ENCODE measurements around the gene PTPN21.

PTPN21 gene

DNA sequence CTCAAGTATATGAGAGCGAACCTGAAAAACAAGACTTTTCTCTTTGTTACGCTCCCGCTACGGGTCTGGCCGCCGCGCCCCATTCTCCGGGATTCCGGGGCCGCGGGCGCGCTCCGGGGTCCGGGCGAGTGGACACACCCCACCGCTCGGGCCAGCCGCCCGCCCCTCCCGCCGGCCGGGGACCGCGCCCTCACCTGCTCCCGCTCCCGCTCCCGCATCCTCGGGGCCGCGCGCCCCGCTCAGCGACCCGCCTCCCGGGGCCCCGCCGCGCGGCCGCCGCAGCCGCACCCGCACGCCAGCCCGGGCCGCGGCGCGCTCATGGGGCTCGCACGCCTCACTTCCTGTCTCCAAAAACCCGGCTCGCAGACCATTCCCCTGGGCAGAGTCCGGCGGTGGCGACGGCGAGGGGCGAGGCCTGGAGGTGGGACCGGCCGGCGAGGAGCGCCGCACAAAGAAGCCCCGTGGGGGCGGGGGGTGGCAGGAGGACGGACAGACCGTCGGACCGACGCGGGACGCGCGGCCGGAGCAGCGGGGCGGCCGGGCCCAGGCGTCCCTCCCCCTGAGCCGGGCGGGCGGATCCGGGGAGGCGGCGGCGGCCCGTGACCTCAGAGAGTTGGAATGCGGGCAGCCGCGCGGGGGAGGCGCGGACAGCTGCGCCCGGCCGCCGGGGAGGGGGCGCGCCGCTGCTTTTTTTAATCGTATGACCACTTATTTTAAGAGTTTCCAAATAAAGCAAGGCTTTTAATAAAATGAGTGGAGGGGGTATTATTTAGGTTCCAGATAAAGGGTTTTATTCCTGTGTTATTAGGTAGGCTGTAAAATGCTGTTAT lies at the start of gene PTPN21:
PTPN21 (minus strand) TSS at position 551 of the 830 bp plus-strand sequence. CDS start 4,590 bp downstream, outside the sequence.
- DNase-seq (ENCODE audit: low spot score), result peak; percentile 76

GRCh38 chr14:88604212-88604611 lies 49.4 kb upstream of the PTPN21 start:
- DNase-seq (ENCODE audit: low spot score), result no peak

DNA sequence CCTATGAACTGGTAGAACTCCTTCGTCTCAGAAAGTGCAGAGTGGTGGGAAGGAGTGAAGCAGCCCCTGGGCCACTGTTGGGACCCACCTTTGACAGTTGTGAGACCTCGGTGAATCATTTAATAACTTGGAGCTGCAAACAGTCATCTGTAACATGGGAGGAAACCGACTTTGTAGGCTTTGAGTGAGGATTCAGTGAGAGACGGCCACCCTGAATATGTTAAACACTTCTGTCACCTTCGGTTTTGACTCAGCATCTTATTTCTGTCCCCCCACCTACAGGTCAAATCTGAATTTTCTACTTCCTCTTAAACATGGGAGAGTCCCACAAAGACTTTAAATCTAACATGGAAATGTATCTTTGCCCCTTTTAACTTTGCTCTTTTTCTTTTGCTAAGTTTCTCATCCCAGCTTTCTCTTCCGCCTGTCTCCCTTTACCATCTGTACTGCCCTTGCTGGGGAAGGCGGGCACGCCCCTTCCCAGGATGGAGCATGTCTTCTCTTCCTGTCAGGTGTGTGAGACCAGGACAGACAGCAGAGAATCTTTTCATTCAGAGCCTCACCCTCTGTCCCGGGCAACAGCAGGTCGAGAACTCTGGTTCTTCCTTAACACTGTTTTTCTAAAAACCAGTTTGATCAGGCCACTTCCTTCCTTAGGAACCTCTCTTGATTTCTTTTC lies 45.1 kb upstream of the PTPN21 start:
- no peak for DNase-seq (ENCODE audit: low spot score)

- DNase-seq (ENCODE audit: low spot score), result no peak
These were observed 44.5 kb upstream of the PTPN21 start for GRCh38 chr14:88599326-88599725.

GRCh38 chr14:88598097-88598675 lies 43.4 kb upstream of the PTPN21 start:
- no peak for DNase-seq (ENCODE audit: low spot score)

DNA sequence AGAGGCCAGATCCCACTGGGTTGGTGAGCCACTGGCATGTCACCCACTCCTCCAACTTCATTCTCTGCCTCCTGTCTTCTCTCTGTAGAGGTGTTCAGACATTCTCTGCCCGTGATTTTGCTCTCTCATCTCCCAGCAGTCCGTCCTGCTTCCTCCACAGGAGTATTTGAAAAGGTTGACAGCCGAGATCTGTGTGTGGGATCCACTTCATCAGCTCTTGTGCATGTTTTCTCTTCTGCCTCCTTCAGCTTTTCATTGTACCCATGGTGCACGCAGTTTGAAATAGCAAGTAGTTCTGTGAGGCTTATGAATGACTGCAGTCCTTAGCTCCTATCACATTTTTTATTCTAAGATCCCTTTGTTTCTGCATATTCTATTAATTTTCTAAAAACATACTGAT lies 42.8 kb upstream of the PTPN21 start:
- no peak for DNase-seq (ENCODE audit: low spot score)

GRCh38 chr14:88597038-88597437 lies 42.2 kb upstream of the PTPN21 start:
- DNase-seq (ENCODE audit: low spot score), result no peak

DNA sequence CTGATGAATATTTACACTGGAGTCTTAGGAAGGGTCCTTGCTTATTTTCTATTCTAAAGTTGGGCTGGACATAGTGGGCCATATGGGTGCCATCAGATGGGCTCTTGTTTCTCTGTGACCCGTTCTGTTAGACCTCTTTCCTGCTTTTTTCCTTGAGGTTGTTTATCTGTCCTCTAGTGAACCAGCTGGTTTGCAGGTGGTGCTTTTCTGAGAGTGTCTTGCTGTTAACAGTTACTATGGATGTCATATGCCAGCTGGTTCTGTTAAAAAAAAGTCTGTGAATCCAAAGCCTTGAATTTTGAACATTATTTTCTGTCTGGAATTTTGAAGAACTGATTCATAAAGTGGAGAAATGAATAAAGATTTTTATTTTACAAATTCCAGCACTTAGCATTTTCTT lies 37.2 kb upstream of the PTPN21 start:
- no peak for DNase-seq (ENCODE audit: low spot score)

GRCh38 chr14:88590173-88590572 lies 35.4 kb upstream of the PTPN21 start:
- no peak for DNase-seq (ENCODE audit: low spot score)

DNA sequence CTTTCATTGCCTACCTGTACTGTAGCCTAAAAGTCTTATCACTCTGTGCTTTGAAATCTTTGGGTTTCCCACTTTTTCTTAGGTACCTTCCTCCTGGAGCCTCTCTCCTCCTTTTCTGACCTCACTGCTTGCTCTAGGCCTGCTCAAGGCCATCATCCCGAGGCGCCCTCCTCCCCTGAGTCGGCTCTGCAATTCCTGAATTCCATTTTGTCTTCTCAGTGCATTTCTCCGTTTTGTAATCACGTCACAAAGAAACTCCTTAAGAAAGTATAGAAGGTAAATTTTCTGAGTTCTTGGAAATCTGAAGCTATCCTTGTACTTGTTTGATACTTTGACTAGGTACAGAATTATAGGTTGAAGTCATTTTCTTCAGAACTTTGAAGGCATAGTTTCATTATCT lies 33.3 kb upstream of the PTPN21 start:
- no peak for DNase-seq (ENCODE audit: low spot score)

DNA sequence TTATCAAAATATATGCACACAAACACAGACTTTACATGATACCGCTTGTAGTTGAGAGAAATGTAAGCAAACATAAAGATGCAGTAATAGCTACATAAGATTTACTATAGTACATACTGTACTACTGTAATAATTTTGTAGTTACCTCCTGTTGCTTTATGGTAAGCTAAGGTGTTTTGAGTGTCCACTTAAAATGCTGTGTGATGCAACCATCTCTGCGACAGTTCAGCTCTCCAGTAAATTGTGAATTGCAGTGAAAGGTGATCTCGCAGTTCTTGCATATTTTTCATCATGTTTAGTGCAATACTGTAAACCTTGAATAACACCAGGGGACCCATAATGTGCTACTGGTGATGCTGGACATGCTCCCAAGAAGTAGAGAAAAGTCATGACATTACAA lies 29.6 kb upstream of the PTPN21 start:
- DNase-seq (ENCODE audit: low spot score), result no peak

DNA sequence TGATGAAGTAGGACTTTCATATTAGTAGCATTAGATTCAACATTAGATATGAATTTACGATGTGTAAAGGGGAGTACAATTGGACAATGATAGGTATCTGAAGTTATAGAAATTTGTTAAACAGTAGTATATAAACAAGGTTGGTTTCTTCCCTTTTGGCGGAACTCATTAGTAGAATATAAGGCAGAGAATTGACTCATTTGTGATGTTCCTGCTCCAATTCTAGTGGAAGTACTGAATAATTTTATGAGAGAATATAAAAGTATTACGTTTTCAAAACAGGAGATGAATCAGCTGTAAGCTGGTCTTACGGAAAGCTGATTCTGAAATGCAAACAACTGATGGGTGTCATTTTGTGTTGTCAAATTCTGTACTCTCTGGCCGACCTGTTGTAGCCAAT lies 21.4 kb upstream of the PTPN21 start:
- DNase-seq (ENCODE audit: low spot score), result no peak

DNA sequence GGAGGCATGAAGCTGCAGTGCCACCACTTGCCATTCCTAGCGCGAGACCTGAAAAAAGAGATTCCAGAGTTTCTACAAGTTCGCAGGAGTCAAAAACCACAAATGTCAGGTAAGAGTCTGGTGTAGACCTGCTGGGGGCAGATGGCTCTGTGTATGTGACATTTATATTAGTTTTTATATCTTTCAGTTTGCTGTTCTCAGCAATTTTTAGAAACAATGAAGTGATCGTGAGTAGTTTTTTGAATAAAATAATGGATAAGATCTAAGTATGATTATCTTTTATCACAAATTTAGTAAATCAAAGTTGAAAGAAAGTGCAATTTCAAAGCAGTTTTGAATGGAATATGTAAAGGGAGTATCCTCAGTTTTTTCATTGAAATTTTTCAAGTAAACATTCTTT lies 17.3 kb upstream of the PTPN21 start:
- no peak for DNase-seq (ENCODE audit: low spot score)

DNA sequence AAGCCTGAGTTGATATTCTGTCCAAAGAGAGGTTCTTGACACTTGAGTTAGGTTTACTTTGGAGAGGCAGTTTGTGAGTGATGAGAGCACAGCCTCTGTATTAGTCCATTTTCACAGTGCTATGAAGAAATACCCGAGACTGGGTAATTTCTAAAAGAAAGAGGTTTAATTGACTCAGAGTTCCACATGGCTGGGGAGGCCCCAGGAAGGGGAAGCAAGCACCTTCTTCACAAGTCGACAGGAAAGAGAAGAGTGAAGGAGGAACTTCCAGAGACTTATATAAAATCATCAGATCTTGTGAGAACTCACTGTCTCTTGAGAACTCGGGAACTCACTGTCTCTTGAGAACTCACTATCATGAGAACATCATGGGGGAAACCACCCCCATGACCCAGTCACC lies 13.4 kb upstream of the PTPN21 start:
- DNase-seq (ENCODE audit: low spot score), result no peak

DNA sequence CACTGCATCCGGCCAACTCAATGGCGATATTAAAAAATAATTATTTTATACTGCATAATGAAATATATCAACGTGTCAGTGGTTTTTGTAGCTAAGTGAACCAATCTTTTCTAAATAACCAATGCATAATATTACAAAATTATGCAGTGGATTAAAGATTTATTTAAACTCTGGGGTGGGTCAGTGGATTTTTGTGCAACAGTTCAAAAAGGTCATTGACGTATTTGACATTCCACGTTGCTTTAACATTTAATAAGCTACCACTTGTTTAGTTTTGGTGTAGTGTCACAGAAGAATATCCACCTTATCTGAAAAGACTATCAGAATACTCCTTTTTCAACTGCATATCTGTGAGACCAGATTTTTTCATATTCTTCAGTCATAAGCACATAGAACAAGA lies 10.6 kb upstream of the PTPN21 start:
- no peak for DNase-seq (ENCODE audit: low spot score)

DNA sequence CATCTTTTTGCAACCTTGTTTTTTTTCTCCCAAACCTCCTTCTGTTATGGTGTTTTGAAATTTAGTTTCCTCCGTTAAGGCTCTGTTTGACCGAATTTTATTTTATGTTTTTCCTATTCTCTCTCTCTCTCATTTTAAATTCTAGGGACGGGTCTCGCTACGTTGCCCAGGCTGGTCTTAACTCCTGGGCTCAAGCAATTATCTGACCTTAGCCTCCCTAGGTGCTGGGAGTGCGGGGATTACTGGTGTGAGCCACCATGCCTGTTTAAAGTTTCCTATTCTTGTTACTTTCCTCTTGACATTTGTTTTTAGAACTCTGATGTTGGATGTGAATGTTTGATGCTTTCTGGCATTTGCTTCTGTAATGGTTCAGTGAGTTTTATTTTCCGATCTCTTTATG lies 9.0 kb upstream of the PTPN21 start:
- no peak for DNase-seq (ENCODE audit: low spot score)

DNA sequence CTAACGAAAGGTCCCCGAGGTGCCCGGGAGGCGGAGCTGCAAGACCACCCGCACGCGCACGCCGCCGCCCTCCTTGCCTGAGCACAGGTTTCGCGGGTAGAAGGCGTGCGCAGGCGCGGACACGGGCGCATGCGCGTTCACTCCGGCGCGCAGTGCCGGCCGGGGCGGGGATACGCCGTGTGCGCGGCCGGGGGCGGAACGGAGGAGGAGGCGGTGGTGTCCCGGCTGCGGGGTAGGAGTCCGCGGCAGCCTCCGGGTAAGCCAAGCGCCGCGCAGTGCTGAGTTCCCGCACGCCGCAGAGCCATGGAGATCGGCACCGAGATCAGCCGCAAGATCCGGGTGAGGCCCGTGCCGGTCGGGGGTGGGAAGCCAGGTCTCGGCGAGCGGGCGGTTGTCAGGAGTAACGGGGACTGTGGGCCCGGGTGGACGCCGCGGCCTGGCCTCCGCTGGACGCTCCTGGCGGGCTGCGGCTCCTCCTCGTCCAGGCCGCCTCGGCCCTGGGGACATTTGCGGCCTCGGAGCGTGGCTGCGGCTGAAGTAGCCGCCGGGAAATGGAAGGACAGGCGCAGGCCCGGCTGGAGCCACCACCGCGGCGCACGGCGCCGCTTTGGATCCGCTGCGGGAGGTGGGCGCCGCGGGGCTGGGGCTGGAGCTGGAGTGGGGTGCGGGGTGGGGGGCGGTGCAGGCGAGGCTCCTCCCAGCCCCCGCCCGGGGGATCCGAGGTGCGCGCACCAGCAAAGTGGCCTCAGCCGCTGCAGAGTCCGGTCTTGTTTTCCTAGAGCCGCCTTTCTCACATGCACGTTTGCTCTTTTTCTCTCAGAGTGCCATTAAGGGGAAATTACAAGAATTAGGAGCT lies 8.3 kb upstream of the PTPN21 start, which contains the start of gene ZC3H14:
ZC3H14 (plus strand) TSS at position 207 of the 856 bp plus-strand sequence; CDS start at position 304, 97 bp downstream.
- DNase-seq (ENCODE audit: low spot score), result peak; percentile 85

DNA sequence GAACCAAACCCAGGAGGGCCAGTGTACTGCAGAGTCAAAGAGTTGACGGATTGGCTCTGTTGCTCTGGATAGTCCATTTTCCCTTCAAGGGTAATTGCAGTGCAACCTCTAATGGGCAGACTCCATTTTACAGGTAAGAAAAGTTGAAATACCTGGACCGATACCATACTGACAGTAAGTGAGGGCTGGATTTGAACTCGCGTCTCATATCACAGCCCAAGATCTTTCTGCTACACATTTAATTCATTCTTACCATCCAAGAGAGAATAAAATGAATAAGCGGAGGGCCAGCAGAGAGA lies 7.7 kb upstream of the PTPN21 start:
- no peak for DNase-seq (ENCODE audit: low spot score)

GRCh38 chr14:88559852-88560251 lies 5.0 kb upstream of the PTPN21 start:
- DNase-seq (ENCODE audit: low spot score), result peak; percentile 76

DNA sequence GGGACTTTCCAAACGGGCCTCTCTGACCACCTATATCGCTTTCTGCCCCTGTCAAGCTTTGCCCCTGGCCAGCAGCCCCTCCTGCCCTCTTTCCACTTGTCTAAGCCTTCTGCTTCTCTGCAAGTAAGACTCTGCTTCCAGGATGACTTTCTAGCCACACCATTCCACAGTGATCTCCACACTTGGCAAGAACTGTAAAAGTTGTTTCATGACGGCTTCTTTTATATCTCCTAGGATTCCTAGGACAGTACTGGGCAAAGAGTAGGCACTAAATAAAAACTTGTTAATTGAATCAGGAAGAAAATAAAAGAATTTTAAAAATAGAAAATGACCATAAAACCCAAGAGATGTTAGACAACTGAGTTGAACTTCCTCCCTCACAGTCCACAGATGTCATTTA lies 1.8 kb upstream of the PTPN21 start:
- DNase-seq (ENCODE audit: low spot score), result no peak

GRCh38 chr14:88553886-88554456 lies 836 bp downstream of the PTPN21 start:
- peak; percentile 48 for DNase-seq (ENCODE audit: low spot score)

DNA sequence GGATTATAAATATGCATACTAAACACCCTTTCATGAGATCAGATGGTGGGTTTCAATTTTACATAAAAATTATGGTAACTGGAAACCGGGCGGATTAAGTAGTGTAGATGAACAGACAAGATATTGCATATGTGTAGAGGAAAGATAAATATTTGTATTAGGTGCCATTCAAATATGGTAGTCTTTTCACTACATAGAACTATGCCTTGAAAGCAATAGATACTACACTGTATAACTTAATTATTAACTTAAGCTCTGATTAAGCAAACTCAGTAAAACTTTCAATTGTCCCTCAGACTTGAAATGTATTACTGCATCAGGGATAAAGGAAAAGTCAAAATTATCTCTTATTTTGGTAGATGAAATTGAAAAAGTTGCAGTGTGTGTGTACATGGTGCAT lies 1.9 kb downstream of the PTPN21 start:
- DNase-seq (ENCODE audit: low spot score), result no peak

Data from RKO (cell line).